GM10847 (cell line): ENCODE results near the gene NUDT14.

ENCODE experiments used
- POLR2A ChIP-seq: IDR thresholded peaks from 2 replicates; pipeline ENCODE4 v1.6.1; 2011; ENCODE audit not compliant: insufficient read length; ENCODE audit errors: extremely low read depth

The NUDT14 gene

DNA sequence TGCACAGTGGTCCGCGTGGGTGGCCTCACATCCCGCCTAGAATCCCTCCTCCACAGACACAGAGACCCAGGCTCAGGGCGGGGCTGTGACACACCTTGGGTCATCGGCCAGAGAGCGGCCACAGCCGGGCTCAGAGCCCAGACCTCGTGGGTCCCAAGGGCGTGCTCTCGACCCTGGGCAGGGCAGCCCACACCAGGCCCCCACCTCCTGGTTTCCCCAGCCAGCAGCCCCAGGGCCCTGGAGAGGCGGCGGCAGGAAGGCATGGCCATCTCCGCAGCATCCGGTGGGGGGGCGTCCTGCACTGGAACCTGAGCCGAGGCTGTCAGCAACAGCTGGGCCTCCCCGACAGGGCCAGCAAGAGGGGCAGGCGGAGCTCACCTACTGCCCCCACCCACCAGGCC, 27.8 kb downstream of the NUDT14 start:
- TF ChIP-seq POLR2A = no peak

GRCh38 chr14:105152794-105153241, 28.3 kb downstream of the NUDT14 start:
- no peak for TF ChIP-seq POLR2A

DNA sequence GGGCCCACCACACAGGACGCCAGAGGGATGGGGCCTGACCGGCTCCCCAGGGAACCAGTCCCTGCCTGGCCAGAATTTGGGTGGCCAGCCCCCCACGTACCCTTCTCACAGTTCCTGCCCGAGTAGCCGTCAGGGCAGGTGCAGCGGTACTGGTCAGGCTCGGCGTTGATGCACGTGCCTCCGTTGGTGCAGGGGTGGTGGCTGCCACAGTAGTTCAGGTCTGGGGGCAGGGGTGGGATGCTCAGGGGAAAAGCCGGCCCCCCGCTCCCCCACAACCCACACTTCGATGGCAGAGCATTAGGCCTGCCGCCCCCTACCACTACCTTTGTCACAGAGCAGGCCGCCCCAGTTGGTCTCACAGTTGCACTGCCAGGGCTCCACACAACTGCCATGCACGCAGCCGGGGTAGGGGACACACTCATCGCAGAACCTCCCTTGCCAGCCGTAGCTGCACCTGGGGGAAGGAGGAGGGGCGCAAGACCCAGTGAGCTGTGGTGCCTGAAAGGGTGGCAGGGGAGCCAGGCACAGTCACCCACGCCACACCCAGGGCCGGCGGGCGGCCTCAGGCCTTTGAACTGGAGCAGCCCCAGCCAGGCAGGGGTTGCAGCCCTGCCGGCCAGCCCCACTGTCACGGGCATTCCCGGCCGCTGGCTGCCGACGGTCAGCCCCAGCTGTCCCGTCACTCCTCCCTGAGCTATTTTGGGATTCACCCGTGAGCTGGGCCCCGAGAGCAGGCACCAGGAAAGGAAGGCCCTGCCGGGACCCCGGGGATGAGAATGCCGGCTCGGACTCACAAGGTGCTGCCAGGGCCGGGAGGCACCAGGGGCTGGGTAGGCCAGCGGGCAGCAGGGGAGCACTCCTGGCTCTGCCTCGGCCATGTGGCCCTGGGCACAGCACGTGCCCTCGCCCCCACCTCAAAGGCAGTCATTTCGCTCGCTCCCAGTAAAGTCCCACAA, 29.0 kb downstream of the NUDT14 start:
- TF ChIP-seq POLR2A = no peak

GRCh38 chr14:105151084-105151837, 29.9 kb downstream of the NUDT14 start:
- TF ChIP-seq POLR2A = no peak

- TF ChIP-seq POLR2A = no peak
Observed at GRCh38 chr14:105150368-105151083, 30.6 kb downstream of the NUDT14 start.

DNA sequence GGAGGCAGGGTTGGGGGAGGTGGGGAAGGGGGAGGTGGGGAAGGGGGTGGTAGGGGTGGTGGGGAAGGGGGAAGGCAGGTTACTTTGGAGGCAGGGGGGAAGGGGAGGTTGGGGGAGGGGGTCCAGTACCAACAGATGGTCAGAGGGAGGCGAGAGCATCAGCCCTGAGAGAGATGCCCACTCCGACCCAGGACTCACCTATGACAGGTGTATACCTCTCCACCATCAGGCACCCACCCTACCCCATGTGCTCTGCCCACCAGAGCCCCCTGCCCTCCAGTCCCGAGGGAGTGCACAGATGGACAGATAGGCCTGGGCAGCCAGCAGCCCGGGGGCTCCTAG, 31.1 kb downstream of the NUDT14 start:
- no peak for TF ChIP-seq POLR2A

- TF ChIP-seq POLR2A = no peak
Observed at GRCh38 chr14:105149146-105149781, 31.8 kb downstream of the NUDT14 start.

DNA sequence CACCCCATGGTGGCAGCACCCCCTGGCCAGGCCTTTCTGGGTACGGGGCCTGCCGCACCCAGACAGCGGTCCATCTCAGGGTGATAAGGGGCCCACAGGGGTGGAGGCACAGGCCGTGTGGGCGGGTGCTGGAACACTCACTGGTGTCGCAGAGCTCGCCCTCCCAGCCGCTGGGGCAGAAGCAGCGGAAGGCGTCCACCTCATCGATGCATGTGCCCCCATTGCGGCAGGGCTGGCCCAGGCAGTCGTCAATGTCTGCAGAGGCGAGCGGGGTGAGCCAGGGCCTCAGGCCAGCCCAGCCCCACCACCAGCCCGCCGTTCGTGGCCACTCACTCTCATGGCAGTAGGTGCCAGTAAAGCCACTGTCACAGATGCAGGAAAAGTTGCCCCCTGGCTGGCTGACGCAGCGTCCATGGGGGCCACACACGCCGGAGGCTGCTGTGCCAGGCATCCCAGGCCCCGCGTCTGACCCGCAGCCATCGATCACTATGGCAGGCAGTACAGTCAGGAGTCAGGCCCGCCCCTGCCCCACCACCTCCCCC, 32.4 kb downstream of the NUDT14 start:
- TF ChIP-seq POLR2A = no peak

- no peak for TF ChIP-seq POLR2A
Observed at GRCh38 chr14:105147671-105148603, 33.2 kb downstream of the NUDT14 start.

- TF ChIP-seq POLR2A = no peak
Observed at GRCh38 chr14:105146976-105147635, 34.0 kb downstream of the NUDT14 start.

DNA sequence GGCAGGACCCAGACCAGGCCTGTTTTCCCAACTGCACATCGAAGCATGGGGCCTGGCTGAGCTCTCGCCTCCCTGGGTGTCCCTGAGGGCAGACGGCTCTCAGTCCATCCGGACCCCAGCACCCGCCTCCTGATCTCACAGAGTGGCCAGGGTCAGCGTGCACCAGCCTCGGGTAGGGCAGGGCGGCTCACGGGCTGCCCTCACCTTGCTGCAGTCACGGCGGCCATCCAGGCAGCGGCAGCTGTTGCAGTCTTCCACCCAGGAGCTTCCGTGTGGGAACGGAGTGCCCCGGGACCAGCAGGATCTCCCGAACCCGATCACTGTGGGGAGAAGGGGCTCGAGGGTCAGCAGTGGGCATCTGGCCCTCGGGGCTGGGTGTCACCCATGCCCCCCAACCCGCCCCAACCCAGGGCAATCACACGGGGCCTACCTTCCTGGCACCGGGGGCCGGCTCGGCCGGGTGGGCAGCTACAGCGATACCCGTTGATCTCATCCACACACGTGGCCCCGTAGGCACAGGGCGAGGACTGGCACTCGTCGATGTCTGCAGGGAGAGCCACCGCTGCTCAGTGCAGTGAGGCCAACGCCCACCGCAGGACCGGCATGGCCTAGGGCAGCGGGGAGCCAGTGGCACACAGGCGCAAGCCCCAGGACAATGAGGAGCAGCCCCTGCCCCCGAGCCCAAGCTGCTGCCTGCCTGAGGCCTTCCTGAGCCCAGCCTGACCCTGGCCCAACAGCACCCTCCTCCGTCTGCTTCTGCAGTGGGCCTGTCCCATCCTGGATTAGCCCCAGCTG, 34.7 kb downstream of the NUDT14 start:
- no peak for TF ChIP-seq POLR2A

GRCh38 chr14:105145381-105146180, 35.5 kb downstream of the NUDT14 start:
- no peak for TF ChIP-seq POLR2A
